Bronchial epithelial cell (primary cell): ENCODE measurements around the gene ELAPOR1. TPM values are rescaled to one million over a fixed set of nuclear protein-coding genes. Genes with fewer than 3 reads are reported as not detected.

Experiments used
- DNase-seq: peaks from one replicate; pipeline ENCODE4 v3.0.0-alpha.2; 2010; ENCODE audit warnings: low read depth
- FAIRE-seq: peaks from 2 replicates; lab custom pipeline; 2011; peaks lifted over from hg19 to GRCh38; lab: Jason Lieb, UNC
- H3K27me3 ChIP-seq: 2 replicates; pipeline ENCODE4 v1.5.1; 2011; ENCODE audit warnings: low read length; ENCODE audit not compliant: control insufficient read depth, insufficient read depth
- H3K36me3 ChIP-seq: 2 replicates; pipeline ENCODE4 v1.5.1; 2011; ENCODE audit warnings: low read length; ENCODE audit not compliant: control insufficient read depth, insufficient read depth
- H3K4me3 ChIP-seq: 2 replicates; pipeline ENCODE4 v1.5.1; 2011; ENCODE audit warnings: mild to moderate bottlenecking, low read depth, low read length, control low read depth
- total RNA-seq: library from RNA; depleted of rRNA; stranded (reverse); fragments of >200 nt; gene quantifications from 2 replicates; pipeline ENCODE4 v1.2.1, GENCODE V29; 2014
- TF ChIP-seq, protein P1 (sequence below): IDR thresholded peaks from 2 replicates; pipeline ENCODE4 v1.5.1; 2011; ENCODE audit warnings: mild to moderate bottlenecking, moderate library complexity, low read length, control low read depth, inconsistent platforms; ENCODE audit not compliant: insufficient read depth, severe bottlenecking

Gene ELAPOR1
- total RNA-seq, 1 donor from 2014 or later: not detected

DNA sequence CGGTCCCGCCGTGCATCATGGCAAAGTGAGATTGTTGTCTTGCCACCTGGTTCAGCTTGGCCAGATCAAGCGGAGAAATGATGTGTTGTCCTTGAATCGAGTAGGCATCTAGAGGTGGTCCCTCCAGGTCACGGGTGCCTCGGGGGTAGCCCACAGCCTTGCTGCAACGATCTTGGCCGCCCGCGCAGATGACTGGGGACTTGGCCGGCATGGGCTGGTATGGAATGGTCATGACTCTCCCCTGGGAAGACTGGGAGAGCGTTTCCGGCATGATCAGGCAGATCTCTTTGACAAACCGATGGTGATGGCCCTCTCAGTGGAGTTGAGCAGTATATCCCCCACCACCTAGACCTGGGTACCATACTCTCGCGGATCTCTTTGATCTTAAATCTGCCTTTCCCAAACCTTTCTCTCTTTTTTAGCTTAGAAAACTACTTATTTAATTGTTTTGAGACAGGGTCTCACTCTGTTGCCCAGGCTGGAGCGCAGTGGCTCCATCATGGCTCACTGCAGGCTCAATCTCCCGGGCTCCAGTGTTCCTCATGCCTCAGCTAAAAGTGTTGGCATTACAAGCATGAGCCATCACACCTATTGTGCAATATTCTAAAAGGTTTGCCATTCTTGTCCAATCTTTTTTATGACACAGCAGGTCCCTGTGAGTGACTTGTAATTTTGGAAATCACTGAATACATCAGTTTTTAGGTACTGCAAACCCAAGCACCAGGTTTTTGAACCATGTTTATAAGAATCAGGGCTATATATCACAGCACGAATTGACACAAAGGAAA is 9.4 kb upstream of the ELAPOR1 start:
- Histone ChIP-seq H3K36me3 (no peaks in the 10 kb centered on the region), H3K27me3 (no peaks in the 10 kb centered on the region), H3K4me3 (no peak overlapping the region)
- FAIRE-seq (no peak), DNase-seq (peak; percentile 60)
- TF ChIP-seq, protein P1, sequence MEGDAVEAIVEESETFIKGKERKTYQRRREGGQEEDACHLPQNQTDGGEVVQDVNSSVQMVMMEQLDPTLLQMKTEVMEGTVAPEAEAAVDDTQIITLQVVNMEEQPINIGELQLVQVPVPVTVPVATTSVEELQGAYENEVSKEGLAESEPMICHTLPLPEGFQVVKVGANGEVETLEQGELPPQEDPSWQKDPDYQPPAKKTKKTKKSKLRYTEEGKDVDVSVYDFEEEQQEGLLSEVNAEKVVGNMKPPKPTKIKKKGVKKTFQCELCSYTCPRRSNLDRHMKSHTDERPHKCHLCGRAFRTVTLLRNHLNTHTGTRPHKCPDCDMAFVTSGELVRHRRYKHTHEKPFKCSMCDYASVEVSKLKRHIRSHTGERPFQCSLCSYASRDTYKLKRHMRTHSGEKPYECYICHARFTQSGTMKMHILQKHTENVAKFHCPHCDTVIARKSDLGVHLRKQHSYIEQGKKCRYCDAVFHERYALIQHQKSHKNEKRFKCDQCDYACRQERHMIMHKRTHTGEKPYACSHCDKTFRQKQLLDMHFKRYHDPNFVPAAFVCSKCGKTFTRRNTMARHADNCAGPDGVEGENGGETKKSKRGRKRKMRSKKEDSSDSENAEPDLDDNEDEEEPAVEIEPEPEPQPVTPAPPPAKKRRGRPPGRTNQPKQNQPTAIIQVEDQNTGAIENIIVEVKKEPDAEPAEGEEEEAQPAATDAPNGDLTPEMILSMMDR: no peak

GRCh38 chr1:109105881-109106280 is 8.0 kb upstream of the ELAPOR1 start:
- Histone ChIP-seq H3K36me3 (no peaks in the 10 kb centered on the region), H3K4me3 (no peak overlapping the region), H3K27me3 (no peaks in the 10 kb centered on the region)
- DNase-seq (no peak), FAIRE-seq (no peak)
- TF ChIP-seq, protein P1: no peak

GRCh38 chr1:109107785-109108184 is 6.1 kb upstream of the ELAPOR1 start:
- TF ChIP-seq, protein P1: no peak
- no peak overlapping the region for H3K4me3 ChIP-seq
- no peaks in the 10 kb centered on the region for H3K36me3 ChIP-seq
- no peak for FAIRE-seq
- no peak for DNase-seq
- no peaks in the 10 kb centered on the region for H3K27me3 ChIP-seq

DNA sequence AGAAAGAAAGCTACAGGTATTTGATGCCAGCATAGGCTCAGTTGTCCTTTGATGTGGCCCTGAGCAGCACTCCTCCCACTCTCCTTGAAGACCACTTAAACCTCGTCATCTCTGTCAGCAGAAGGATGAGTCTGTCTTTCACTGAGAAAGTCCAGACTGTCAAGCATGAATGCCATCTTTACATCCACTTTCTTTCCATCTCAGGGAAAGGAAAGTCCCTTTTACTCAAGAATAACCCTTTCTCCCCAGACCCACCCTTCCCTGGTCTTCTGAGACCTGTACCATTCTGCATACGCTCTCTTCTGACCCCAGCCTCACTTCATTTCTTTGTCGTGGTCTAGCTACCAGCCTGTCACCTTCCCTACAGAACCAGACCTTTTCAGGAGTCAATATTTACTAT is 4.0 kb upstream of the ELAPOR1 start:
- peaks cover 1% of the 10 kb centered on the region for H3K27me3 ChIP-seq
- H3K4me3 ChIP-seq: no peak overlapping the region
- no peaks in the 10 kb centered on the region for H3K36me3 ChIP-seq
- DNase-seq (no peak), FAIRE-seq (no peak)
- TF ChIP-seq, protein P1: no peak

DNA sequence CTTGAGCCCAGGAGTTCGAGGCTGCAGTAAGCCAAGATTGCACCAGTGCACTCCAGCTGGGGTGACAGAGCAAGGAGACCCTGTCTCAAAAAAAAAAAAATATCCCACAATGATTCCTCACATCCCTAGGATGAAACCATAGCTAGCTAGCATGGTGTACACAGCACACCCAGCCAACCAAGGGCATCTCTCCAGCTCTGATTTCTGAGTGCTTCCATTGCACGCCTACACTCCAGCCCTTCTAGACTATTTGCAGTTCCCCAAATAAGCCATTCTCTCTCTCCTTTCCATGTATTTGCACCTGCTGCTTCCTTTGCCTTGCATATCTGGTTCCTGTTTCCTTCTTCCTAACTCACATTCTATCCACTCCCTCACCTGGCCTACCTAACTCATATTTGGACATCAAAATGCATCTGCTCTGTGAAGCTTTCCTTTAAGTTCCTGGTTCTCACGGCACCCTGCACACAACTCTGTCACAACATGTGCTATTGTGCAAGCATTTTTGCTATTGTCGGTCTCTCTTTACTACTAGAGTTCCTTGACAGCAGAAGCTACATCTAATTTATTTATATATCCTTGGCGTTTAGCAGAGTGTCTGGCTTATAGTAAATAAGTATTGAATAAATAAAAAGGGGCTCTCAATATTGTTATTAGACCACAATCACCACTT is 2.4 kb upstream of the ELAPOR1 start:
- Histone ChIP-seq H3K4me3 (no peak overlapping the region), H3K27me3 (peaks cover 1% of the 10 kb centered on the region), H3K36me3 (no peaks in the 10 kb centered on the region)
- DNase-seq (peak; percentile 32), FAIRE-seq (no peak)
- TF ChIP-seq, protein P1: no peak
